ENCODE results near the gene KANSL1.
A peak's percentile ranks its signal among the peaks of the same experiment; 100 is the strongest.

The KANSL1 gene

GRCh38 chr17:46072998-46073397, 120.2 kb downstream of the KANSL1 start:
- no peak for DNase-seq

DNA sequence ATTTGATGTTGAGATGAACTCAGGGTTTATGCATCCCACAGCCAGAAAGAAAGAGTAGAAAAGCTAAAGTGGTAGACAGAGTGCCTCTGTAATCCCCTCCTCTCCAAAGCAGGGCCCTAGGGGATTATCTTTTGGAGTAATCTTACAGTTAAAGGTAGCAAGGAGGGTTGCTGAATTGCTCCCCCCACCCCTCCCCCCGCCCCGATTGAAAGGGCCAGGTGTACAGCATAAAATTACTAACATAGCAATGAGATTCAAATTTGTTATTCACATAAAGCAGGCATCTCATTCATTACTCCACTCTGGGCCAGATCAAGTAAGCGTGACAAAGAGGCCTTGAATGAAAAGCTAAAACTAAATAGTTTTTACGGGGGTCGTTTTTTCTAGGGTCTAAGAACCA, 121.4 kb downstream of the KANSL1 start:
- DNase-seq, result no peak

- no peak for DNase-seq
These were observed 128.8 kb downstream of the KANSL1 start for GRCh38 chr17:46064460-46064859.

DNA sequence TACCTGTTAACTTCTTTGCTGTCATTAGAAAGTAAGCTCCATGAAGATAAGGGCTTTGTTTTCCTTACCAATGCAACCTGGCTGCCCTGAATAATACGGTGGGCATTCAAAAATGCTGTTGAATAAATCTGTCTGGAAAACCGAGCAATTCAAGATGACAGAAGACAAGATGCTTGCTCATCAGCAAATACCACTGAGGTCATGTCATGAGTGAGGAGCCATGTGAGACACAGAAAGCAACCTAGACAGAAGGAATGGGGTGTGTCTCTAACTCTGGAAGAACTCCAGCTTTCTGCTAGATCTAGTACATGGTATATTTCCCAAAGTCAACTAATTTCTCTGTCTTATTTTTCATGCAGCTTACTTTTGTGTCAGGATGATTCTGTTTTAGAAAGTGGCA, 130.0 kb downstream of the KANSL1 start:
- DNase-seq, result no peak

GRCh38 chr17:46061435-46061834, 131.8 kb downstream of the KANSL1 start:
- no peak for DNase-seq

- no peak for DNase-seq
These were observed 132.8 kb downstream of the KANSL1 start for GRCh38 chr17:46060461-46060860.

DNA sequence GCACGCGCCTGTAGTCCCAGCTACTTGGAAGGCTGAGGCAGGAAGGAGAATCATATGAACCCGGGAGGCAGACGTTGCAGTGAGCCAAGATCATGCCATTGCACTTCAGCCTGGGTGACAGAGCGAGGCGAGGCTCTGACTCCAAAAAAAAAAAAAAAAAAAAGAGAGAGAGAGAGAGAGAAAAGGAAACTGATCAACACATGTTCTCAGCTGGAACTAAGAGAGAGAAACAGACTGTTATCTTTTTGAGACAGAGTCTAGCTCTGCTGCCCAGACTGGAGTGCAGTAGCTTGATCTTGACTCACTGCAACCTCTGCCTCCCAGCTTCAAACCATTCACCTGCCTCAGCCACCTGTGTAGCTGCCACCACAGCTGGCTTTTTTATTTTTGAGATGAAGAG, 133.7 kb downstream of the KANSL1 start:
- DNase-seq, result no peak

GRCh38 chr17:46057366-46057765, 135.9 kb downstream of the KANSL1 start:
- DNase-seq, result no peak

DNA sequence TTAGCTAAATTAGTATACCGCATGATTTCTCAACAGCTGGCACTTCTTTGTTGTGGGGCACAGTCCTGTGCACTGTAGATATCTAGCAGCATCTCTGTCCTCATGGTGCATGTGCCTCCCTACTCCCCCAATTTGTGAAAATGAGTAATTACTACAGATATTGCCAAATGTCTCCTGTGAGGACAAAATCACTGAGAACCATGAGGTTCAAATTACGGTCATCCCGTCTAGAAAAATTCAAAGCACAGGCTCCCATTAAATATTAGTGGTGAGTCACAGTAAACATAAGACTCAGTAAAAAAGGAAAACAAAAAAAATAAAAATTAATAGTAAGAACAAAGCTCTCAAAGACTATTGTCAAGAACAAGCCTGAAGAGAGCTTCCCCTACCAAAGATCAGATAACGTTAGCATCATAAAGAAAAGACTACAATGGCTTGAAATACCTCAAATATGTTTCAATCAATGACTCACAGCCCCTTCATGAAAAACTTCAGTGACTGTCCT, 136.4 kb downstream of the KANSL1 start:
- no peak for DNase-seq

- no peak for DNase-seq
These were observed 139.2 kb downstream of the KANSL1 start for GRCh38 chr17:46053911-46054534.

- DNase-seq, result no peak
These were observed 143.6 kb downstream of the KANSL1 start for GRCh38 chr17:46049656-46050055.

DNA sequence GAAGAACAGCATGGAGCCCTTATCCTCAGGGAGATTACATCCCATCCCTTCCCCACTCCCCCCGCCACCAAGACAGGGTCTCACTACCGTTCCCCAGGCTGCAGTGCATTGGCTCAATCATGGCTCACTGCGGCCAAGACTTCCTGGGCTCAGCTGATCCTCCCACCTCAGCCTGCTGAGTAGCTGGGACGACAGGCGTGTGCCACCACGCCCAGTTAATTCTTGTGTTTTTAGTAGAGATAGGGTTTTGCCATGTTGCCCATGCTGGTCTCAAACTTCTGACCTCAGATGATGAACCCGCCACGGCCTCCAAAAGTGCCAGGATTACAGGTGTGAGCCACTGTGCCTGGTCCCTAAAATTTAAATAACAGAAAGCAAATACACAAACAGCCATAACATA, 145.4 kb downstream of the KANSL1 start:
- no peak for DNase-seq

DNA sequence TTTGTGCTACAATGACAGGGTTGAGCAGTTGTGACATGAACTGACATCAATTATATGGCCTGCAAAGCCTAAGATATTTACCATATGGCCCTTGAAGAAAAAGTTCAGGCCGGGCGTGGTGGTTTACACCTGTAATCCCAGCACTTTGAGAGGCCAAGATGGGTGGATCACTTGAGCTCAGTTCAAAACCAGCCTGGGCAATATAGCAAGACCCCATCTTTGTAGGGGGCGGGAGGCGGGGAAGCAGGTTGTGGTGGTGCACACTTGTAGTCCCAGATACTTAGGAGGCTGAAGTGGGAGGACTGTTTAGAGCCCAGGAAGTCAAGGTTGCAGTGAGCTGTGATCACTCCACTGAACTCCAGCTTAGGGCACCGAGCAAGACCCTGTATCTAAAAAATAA, 145.8 kb downstream of the KANSL1 start:
- no peak for DNase-seq

- DNase-seq, result no peak
These were observed 146.3 kb downstream of the KANSL1 start for GRCh38 chr17:46046957-46047356.

DNA sequence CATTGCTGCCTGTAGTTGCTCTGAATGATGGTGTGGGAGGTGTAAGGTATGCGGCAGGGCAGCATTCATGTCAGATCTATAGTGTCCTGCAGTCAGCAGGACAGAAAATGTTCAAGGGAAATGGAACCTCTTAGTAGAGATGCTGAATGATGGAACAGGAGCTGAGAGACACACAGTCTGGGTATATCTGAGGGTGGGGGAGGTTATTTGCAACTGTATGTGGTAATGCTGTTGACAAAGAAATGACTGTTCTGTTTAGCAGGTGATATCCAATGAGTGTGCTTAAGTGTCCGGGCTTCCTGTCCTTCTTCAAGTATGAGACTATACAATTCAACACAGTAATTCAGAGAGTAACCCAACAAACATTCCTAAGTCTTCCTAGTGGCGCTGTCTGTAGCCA, 147.6 kb downstream of the KANSL1 start:
- DNase-seq, result no peak

DNA sequence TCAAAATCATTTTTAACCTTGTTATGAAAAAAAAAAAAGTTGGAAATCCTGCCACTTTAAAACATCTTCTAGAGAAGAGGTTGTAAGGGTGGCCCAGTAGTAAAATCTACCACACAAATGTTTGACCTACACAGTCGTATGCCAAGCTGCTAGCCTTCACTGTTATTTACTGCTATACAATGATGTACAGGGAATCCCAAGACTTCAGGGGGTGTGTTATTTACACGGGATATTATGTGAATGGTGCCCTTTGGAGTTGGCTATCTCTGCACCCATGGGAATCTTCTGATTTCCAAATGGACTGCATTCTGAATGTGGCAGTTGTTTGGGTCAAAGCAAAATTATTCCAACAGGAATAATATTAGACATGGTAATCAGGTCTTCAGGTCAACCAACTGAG, 148.2 kb downstream of the KANSL1 start:
- no peak for DNase-seq

DNA sequence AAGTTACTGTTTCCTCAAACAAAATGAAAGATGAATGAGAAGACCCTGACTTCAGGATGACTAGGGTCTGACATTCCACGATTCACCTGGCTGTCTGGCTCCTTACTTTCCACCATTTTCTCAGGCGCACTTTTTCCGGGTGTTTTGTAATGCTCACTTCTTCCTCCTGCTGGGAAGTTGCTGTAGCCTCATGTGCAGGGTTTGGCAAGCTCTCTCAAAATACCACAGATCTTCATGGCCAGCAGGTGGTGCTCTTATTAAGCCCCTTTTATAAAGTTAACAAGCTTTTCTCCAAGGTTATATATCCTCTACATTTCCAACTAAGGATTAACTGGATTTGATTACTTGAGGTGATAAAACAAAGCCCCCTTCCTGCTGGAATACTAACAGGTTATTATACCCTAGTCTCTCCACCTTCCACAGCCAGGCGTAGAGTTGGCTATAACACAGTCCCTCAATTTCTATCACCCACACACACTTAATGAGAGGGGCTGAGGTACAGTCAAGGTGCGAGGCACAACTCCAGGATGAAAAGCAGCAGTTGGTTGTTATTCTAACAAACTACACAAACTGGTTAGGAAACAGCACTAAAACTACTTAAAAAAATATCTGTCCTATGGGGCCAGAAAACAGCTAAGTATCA, 148.8 kb downstream of the KANSL1 start:
- peak; percentile 67 for DNase-seq

DNA sequence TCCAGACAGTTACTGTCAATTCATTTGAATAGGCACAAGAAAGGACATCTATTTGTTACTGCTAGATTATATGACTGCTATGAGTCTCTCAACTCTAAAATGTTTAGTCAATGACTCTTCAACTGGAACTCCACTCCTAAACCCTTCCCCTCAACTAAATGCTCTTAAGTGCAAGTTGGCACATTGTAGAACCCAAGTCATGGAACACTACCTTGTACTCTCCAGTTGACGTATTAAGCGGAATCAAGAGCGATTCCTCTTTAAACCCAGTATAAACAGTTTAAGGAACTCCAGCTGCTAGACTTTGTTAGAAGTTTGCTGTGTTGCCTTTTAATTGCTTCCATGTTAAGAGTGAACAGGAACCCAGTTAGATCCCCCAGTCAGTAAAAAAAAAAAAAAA, 149.6 kb downstream of the KANSL1 start:
- DNase-seq, result no peak

- DNase-seq, result no peak
These were observed 150.3 kb downstream of the KANSL1 start for GRCh38 chr17:46042925-46043324.

DNA sequence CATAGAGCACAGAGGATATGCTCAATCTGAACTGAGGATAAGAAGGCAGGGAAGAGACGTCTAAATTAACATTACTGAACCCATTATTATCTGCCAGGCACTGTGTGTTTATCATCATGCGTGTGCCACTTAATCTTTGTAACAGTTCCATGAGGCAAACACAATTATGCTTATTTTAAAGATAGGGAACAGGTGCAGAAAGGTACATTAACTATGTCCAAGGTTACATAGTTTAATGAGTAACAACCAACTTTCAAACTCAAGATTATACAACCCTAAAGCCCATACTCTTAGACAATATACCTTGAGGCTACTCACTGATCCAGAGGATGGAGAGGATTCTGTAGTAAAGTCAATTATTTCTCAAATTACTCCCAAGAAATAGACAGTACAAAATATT, 151.0 kb downstream of the KANSL1 start:
- DNase-seq, result no peak

- DNase-seq, result no peak
These were observed 153.5 kb downstream of the KANSL1 start for GRCh38 chr17:46039592-46040186.

DNA sequence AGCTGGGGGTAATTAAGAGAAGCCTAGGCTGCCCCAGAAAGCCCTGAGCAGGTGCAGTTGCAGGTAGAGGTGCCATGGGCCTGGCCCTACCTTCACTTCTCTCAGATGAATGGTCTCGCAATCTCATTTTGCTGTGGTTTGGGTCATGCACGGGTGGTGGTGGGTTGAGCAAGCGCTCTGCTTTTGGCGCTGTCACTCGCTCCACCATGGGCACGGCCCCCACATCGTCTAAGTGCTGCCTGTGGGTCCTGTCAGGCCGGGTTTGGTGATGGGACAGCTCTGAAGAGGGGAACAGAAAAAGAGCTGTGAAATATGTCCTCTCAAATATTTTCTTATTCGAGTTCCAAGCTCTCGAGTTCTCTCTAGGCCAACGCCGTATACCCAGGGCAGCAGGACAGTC, 154.3 kb downstream of the KANSL1 start:
- no peak for DNase-seq

- DNase-seq, result no peak
These were observed 154.8 kb downstream of the KANSL1 start for GRCh38 chr17:46038414-46038813.

GRCh38 chr17:46037722-46038255, 155.4 kb downstream of the KANSL1 start:
- DNase-seq, result no peak
